Measurements from ENCODE around the gene DUSP15. TPM values are rescaled to one million over a fixed set of nuclear protein-coding genes. Genes with fewer than 3 reads are reported as not detected.

DUSP15 gene
- total and polyA plus RNA-seq, 2 of the 4 experiments (the other 2 are of a cell fraction) = not detected

GRCh38 chr20:31843288-31843687 is 27.0 kb downstream of the DUSP15 start:
- no peak overlapping the region for H3K18ac ChIP-seq (ENCODE audit: low read depth, low read length)
- no peaks in the 10 kb centered on the region for H3K9me3 ChIP-seq (ENCODE audit: control insufficient read depth, insufficient read depth, low read length)
- H3K79me1 ChIP-seq (ENCODE audit: low read depth in 1 of 2, low read length in 2 of 2) = no peaks in the 10 kb centered on the region
- DNase-seq (no peak), ATAC-seq (ENCODE audit: low read depth) (no peak)
- CTCF ChIA-PET = no interaction called here
- no peak for TF ChIP-seq CHD1 (IDR thresholded peaks at IDR 0.05; ENCODE audit: low read depth, low read length)
- no peak for TF ChIP-seq BHLHE40 (IDR thresholded peaks at IDR 0.05; ENCODE audit: low read depth, low read length)
- no peak for TF ChIP-seq CEBPB (IDR thresholded peaks at IDR 0.05; ENCODE audit: low read depth, low read length)
- H2BK5ac ChIP-seq (ENCODE audit: low read depth, low read length, poor library complexity, severe bottlenecking) = no peak overlapping the region
- no peak overlapping the region for H3K4me2 ChIP-seq (ENCODE audit: low read depth, low read length)
- H4K8ac ChIP-seq (ENCODE audit: low read depth in 2 of 2, low read length in 2 of 2) = no peak overlapping the region
- no peak overlapping the region for H3K23ac ChIP-seq (ENCODE audit: low read depth, low read length)
- in situ Hi-C loops (cut with MboI; ENCODE audit: low sequenced_read_pairs) (loop anchor here (25.0 kb wide), 2 partner anchors 644 to 819 kb away; partner anchors contain the start of gene C20orf203), dilution Hi-C loops (cut with HindIII; ENCODE audit: low sequenced_read_pairs, unreplicated experiment) (no loop called here), intact Hi-C loops (cut with micrococcal nuclease) (no loop called here)
- BruUV-seq (replicated peaks) = no TSS peak
- H4K5ac ChIP-seq (ENCODE audit: low read depth, low read length) = no peak overlapping the region
- no peak overlapping the region for H4K91ac ChIP-seq (ENCODE audit: insufficient read depth, low read depth, low read length)
- H2BK20ac ChIP-seq (ENCODE audit: low read depth, low read length) = no peak overlapping the region
- no peak overlapping the region for H3K4ac ChIP-seq (ENCODE audit: low read depth, low read length)
- no peak overlapping the region for H3K27ac ChIP-seq (ENCODE audit: insufficient read depth, low read length)
- H3K4me3 ChIP-seq (ENCODE audit: insufficient read depth, low read depth, low read length) = no peak overlapping the region
- POLR2A ChIA-PET (ENCODE audit: unreplicated experiment) = no interaction called here
- H4K20me1 ChIP-seq (ENCODE audit: insufficient read depth, low read length) = peaks cover 13% of the 10 kb centered on the region
- no peak overlapping the region for H2AFZ ChIP-seq (replicated peaks; ENCODE audit: low read length, poor library complexity)
- peaks cover 12% of the 10 kb centered on the region for H3K27me3 ChIP-seq (ENCODE audit: control insufficient read depth, insufficient read depth, low read length)
- peaks cover 15% of the 10 kb centered on the region for H3K4me1 ChIP-seq (ENCODE audit: control insufficient read depth, insufficient read depth, low read length)
- peak overlapping the region; percentile 34; the same call in 1 of the 2 replicates for H2AK5ac ChIP-seq (ENCODE audit: low read depth, low read length)
- WGBS, 2 experiments (ENCODE audit: extremely low coverage in 2 of 2, insufficient read length in 1 of 2) = no CpG with 5 or more reads among the region's 6 CpGs
- H2BK15ac ChIP-seq (ENCODE audit: low read depth, low read length) = no peak overlapping the region; the same call in 2 of the 3 replicates
- no peak overlapping the region for H3K56ac ChIP-seq (ENCODE audit: extremely low read depth, insufficient read depth, low read length)
- H3K36me3 ChIP-seq (ENCODE audit: control insufficient read depth, insufficient read depth, low read length) = no peaks in the 10 kb centered on the region
- H2AK9ac ChIP-seq (replicated peaks; ENCODE audit: low read depth, low read length, poor library complexity) = no peak overlapping the region
- no peak overlapping the region for H3K9ac ChIP-seq (ENCODE audit: low read depth, low read length)
- H3K9me1 ChIP-seq (ENCODE audit: insufficient read depth, low read length) = peaks cover 9% of the 10 kb centered on the region
- H2BK120ac ChIP-seq (ENCODE audit: low read depth, low read length) = no peak overlapping the region
- no peak overlapping the region for H3K14ac ChIP-seq (replicated peaks; ENCODE audit: low read depth, low read length)
